GM21367 (cell line): ENCODE data around the gene CACNA1S.

ENCODE experiments used
- ATAC-seq: cut with Tn5 transposase; IDR thresholded peaks from one replicate; pipeline ENCODE4 v1.9.1; 2021; ENCODE audit not compliant: unreplicated experiment

CACNA1S gene

GRCh38 chr1:201116091-201116490, 3.9 kb upstream of the CACNA1S start:
- no peak for ATAC-seq

- ATAC-seq = no peak
Observed at GRCh38 chr1:201115390-201115937, 3.2 kb upstream of the CACNA1S start.

- peak; percentile 77 for ATAC-seq
Observed at GRCh38 chr1:201114245-201115131, 2.3 kb upstream of the CACNA1S start.

GRCh38 chr1:201113451-201114244, 1.4 kb upstream of the CACNA1S start:
- ATAC-seq = no peak

- no peak for ATAC-seq
Observed at GRCh38 chr1:201112926-201113325, 700 bp upstream of the CACNA1S start.

- ATAC-seq = no peak
Observed at GRCh38 chr1:201111672-201112071, 554 bp downstream of the CACNA1S start.

- ATAC-seq = no peak
Observed at GRCh38 chr1:201111156-201111555, 1.1 kb downstream of the CACNA1S start.

GRCh38 chr1:201110616-201111015, 1.6 kb downstream of the CACNA1S start:
- no peak for ATAC-seq

GRCh38 chr1:201110138-201110537, 2.1 kb downstream of the CACNA1S start:
- ATAC-seq = no peak

GRCh38 chr1:201109651-201110050, 2.6 kb downstream of the CACNA1S start:
- no peak for ATAC-seq

- no peak for ATAC-seq
Observed at GRCh38 chr1:201108614-201109013, 3.6 kb downstream of the CACNA1S start.

- ATAC-seq = no peak
Observed at GRCh38 chr1:201105688-201106087, 6.5 kb downstream of the CACNA1S start.

- ATAC-seq = no peak
Observed at GRCh38 chr1:201104141-201104540, 8.1 kb downstream of the CACNA1S start.

- ATAC-seq = no peak
Observed at GRCh38 chr1:201103666-201104065, 8.6 kb downstream of the CACNA1S start.

GRCh38 chr1:201100169-201100930, 11.9 kb downstream of the CACNA1S start:
- no peak for ATAC-seq

- ATAC-seq = no peak
Observed at GRCh38 chr1:201098992-201099677, 13.1 kb downstream of the CACNA1S start.

GRCh38 chr1:201096977-201097856, 15.0 kb downstream of the CACNA1S start:
- no peak for ATAC-seq

- ATAC-seq = no peak
Observed at GRCh38 chr1:201096041-201096461, 16.2 kb downstream of the CACNA1S start.

- ATAC-seq = no peak
Observed at GRCh38 chr1:201095581-201095980, 16.6 kb downstream of the CACNA1S start.
